Measurements from ENCODE around the gene CUL3. TPM values are rescaled to one million over a fixed set of nuclear protein-coding genes. Genes with fewer than 3 reads are reported as not detected.
A peak's percentile ranks its signal among the peaks of the same experiment; 100 is the strongest.

The CUL3 gene
- total and polyA plus RNA-seq, 8 donors = 6.1 to 155 (median 53.2) TPM

DNA sequence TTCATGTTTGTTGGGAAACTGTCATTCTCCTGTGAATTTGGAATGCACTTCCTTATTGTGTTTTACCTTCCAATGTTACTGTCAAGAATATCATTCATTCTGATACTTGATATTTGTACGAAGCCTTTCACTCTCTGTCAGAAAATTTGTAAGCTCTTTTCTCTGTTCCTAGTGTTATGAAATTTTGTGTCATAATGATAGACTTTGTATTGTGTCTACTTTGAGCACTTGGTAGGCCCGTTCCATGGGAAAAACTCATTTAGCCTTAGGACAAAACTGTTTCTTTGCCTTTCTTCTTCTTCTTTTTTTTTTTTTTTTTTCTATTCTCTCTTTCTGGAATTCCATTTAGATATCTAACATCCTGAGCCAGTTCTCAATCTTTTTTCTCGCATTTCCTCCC is 131.3 kb downstream of the CUL3 start:
- Histone ChIP-seq H3K4me3 (no peak overlapping the region), H3K27ac (no peak overlapping the region), H3K9me3 (no peaks in the 10 kb centered on the region), H3K4me1 (no peaks in the 10 kb centered on the region), H3K36me3 (no peaks in the 10 kb centered on the region), H3K27me3 (no peaks in the 10 kb centered on the region)
- 91 to 94% (median 92%) methylated on average over 3 of the region's 3 CpGs for WGBS, 5 donors
- intact Hi-C loops (cut with DNase I; ENCODE audit: low total_unique reads) = no loop called here
- no peak for TF ChIP-seq POLR2A (IDR thresholded peaks at IDR 0.05)
- TF ChIP-seq EP300 (IDR thresholded peaks at IDR 0.05) = no peak
- no peak for TF ChIP-seq POLR2AphosphoS5 (IDR thresholded peaks at IDR 0.05)
- TF ChIP-seq, protein P1, sequence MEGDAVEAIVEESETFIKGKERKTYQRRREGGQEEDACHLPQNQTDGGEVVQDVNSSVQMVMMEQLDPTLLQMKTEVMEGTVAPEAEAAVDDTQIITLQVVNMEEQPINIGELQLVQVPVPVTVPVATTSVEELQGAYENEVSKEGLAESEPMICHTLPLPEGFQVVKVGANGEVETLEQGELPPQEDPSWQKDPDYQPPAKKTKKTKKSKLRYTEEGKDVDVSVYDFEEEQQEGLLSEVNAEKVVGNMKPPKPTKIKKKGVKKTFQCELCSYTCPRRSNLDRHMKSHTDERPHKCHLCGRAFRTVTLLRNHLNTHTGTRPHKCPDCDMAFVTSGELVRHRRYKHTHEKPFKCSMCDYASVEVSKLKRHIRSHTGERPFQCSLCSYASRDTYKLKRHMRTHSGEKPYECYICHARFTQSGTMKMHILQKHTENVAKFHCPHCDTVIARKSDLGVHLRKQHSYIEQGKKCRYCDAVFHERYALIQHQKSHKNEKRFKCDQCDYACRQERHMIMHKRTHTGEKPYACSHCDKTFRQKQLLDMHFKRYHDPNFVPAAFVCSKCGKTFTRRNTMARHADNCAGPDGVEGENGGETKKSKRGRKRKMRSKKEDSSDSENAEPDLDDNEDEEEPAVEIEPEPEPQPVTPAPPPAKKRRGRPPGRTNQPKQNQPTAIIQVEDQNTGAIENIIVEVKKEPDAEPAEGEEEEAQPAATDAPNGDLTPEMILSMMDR (IDR thresholded peaks at IDR 0.05) = no peak
- no peak for DNase-seq

DNA sequence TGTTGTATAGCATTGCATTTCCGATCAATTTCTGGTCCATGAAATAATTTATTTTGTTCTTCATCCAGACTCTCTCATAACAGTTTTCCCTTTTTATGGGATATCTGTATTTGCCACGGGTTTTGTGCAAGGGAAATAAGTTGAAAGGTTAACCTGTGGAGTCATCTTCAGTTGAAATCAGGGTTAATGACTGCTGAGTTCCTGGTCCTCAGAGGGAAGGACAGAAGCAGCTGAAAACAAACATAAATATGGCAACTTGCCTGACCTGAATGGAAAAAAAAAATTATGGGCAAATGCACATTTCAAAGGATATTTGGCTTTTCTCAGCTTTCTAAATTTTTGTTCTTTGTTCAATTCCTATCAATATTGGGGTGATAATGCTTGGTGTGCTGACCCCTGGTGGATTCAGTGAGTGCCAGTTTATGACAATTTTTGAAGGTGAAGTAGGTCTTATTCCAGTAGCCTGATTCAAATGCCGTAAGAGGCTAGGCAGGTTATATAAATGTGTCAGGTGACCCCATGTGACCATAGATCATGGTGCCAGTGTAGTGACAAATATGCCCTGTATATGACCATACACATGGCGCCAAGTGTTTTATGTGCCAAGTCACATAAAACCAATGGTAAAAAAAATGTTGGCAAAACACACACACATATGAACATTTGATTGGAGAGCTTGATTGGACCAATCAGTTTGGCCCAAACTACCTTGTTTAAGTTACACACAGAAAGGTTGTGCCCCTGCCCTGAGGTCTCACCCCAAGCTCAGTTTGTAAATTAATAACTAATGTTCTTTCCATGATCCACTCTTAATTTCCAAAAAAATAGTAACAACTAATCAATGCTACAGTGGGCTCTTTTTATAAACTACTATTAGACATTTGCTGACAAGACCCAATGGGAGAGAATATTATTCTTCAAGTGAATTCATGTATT is 135.7 kb downstream of the CUL3 start:
- Histone ChIP-seq H3K4me1 (no peaks in the 10 kb centered on the region), H3K27me3 (no peaks in the 10 kb centered on the region), H3K36me3 (no peaks in the 10 kb centered on the region), H3K4me3 (no peak overlapping the region), H3K27ac (no peak overlapping the region), H3K9me3 (no peaks in the 10 kb centered on the region)
- TF ChIP-seq, protein P1 (IDR thresholded peaks at IDR 0.05) = peak in 4 of 7 experiments; percentile 23 to 55 (median 31)
- TF ChIP-seq POLR2A (IDR thresholded peaks at IDR 0.05) = no peak
- 32 to 46% (median 34%) methylated on average over 4 of the region's 4 CpGs for WGBS, 5 donors
- DNase-seq = peak in 1 of 2 donors; percentile 46
- intact Hi-C loops (cut with DNase I; ENCODE audit: low total_unique reads) = loop anchor here (10.0 kb wide), 1 partner anchor 85 kb away; no protein-coding TSS in a partner anchor

DNA sequence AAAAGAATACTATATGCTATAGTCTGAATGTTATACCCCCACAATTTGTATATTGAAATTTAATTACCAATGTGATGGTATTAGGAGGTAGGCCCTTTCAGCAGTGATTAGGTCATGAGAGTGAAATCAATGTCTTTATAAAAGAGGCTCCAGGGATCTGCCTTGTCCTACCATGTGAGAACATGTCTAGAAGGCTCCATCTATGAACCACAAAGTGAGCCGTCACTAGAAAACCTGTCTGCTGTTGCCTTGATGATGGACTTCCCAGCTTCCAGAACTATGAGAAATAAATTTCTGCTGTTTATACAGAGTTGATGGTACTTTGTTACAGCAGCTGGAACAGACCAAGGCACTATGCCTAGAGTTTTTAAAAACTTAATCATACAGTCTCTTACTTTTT is 136.9 kb downstream of the CUL3 start:
- WGBS, 5 donors = 83 to 98% (median 94%) methylated on average over 1 of the region's 1 CpG
- DNase-seq = no peak
- H3K27ac ChIP-seq = no peak overlapping the region
- intact Hi-C loops (cut with DNase I; ENCODE audit: low total_unique reads) = loop anchor here (10.0 kb wide), 1 partner anchor 83 kb away; no protein-coding TSS in a partner anchor
- no peak overlapping the region for H3K4me3 ChIP-seq
- no peak for TF ChIP-seq POLR2AphosphoS5 (IDR thresholded peaks at IDR 0.05)
- TF ChIP-seq EP300 (IDR thresholded peaks at IDR 0.05) = no peak
- no peak for TF ChIP-seq POLR2A (IDR thresholded peaks at IDR 0.05)
- TF ChIP-seq, protein P1 (IDR thresholded peaks at IDR 0.05) = no peak
- no peaks in the 10 kb centered on the region for H3K9me3 ChIP-seq
- no peaks in the 10 kb centered on the region for H3K27me3 ChIP-seq
- H3K36me3 ChIP-seq = no peaks in the 10 kb centered on the region
- H3K4me1 ChIP-seq = no peaks in the 10 kb centered on the region

DNA sequence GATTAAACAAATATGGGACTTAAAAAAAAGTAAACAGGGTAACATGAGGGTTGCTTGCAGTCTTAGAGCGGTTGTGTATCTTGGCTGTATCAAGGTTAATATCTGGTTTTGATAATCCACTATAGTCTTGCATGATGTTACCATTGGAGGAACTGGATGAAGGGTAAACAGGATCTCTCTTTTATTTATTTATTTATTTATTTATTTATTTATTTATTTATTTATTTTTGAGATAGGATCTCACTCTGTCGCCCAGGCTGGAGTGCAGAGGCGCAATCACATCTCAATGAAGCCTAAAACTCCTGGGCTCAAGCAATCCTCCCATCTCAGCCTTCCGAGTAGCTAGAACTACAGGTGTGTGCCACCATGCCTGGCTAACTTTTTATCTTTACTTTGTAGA is 140.4 kb downstream of the CUL3 start:
- H3K4me3 ChIP-seq = no peak overlapping the region
- peaks cover 0 to 20% (median 5%) of the 10 kb centered on the region in 3 donors for H3K27me3 ChIP-seq
- 79 to 91% (median 88%) methylated on average over 4 of the region's 4 CpGs for WGBS, 5 donors
- intact Hi-C loops (cut with DNase I; ENCODE audit: low total_unique reads) = loop anchor here (10.0 kb wide), 1 partner anchor 80 kb away; no protein-coding TSS in a partner anchor
- H3K4me1 ChIP-seq = peaks cover 0 to 14% (median 12%) of the 10 kb centered on the region in 4 donors
- H3K27ac ChIP-seq = no peak overlapping the region
- TF ChIP-seq, protein P1 (IDR thresholded peaks at IDR 0.05) = no peak
- TF ChIP-seq POLR2AphosphoS5 (IDR thresholded peaks at IDR 0.05) (no peak), POLR2A (IDR thresholded peaks at IDR 0.05) (no peak), EP300 (IDR thresholded peaks at IDR 0.05) (no peak)
- no peaks in the 10 kb centered on the region for H3K36me3 ChIP-seq
- no peaks in the 10 kb centered on the region for H3K9me3 ChIP-seq
- DNase-seq = no peak

All from stomach (tissue), 9 donors.